GM18517 (cell line): ENCODE results near the gene SMARCA4.

ENCODE experiments used
- ATAC-seq: cut with Tn5 transposase; IDR thresholded peaks from one replicate; pipeline ENCODE4 v1.9.1; 2021; ENCODE audit warnings: mild to moderate bottlenecking, moderate library complexity; ENCODE audit not compliant: unreplicated experiment

Gene SMARCA4

GRCh38 chr19:11007385-11007784 lies 46.6 kb downstream of the SMARCA4 start:
- no peak for ATAC-seq

GRCh38 chr19:11007962-11008532 lies 47.2 kb downstream of the SMARCA4 start:
- ATAC-seq = no peak

- no peak for ATAC-seq
Observed at GRCh38 chr19:11010041-11010440, 49.2 kb downstream of the SMARCA4 start.

GRCh38 chr19:11012507-11012906 lies 51.7 kb downstream of the SMARCA4 start:
- no peak for ATAC-seq

GRCh38 chr19:11013771-11014170 lies 52.9 kb downstream of the SMARCA4 start:
- ATAC-seq = no peak

GRCh38 chr19:11014403-11014911 lies 53.6 kb downstream of the SMARCA4 start:
- no peak for ATAC-seq

GRCh38 chr19:11016631-11017030 lies 55.8 kb downstream of the SMARCA4 start:
- ATAC-seq = no peak

- ATAC-seq = no peak
Observed at GRCh38 chr19:11017275-11018035, 56.6 kb downstream of the SMARCA4 start.

GRCh38 chr19:11018179-11018578 lies 57.3 kb downstream of the SMARCA4 start:
- ATAC-seq = no peak

- ATAC-seq = no peak
Observed at GRCh38 chr19:11018763-11019162, 57.9 kb downstream of the SMARCA4 start.

GRCh38 chr19:11019262-11019661 lies 58.4 kb downstream of the SMARCA4 start:
- ATAC-seq = no peak

GRCh38 chr19:11019824-11020223 lies 59.0 kb downstream of the SMARCA4 start:
- no peak for ATAC-seq

GRCh38 chr19:11020423-11020822 lies 59.6 kb downstream of the SMARCA4 start:
- no peak for ATAC-seq

- ATAC-seq = no peak
Observed at GRCh38 chr19:11020982-11021759, 60.3 kb downstream of the SMARCA4 start.

GRCh38 chr19:11021760-11022144 lies 60.9 kb downstream of the SMARCA4 start:
- no peak for ATAC-seq

GRCh38 chr19:11023016-11023415 lies 62.2 kb downstream of the SMARCA4 start:
- ATAC-seq = no peak

- ATAC-seq = no peak
Observed at GRCh38 chr19:11023710-11024109, 62.9 kb downstream of the SMARCA4 start.

GRCh38 chr19:11024259-11024658 lies 63.4 kb downstream of the SMARCA4 start:
- ATAC-seq = no peak

- ATAC-seq = no peak
Observed at GRCh38 chr19:11025006-11025405, 64.2 kb downstream of the SMARCA4 start.

- no peak for ATAC-seq
Observed at GRCh38 chr19:11025445-11025844, 64.6 kb downstream of the SMARCA4 start.

- ATAC-seq = no peak
Observed at GRCh38 chr19:11025997-11026396, 65.2 kb downstream of the SMARCA4 start.

GRCh38 chr19:11027381-11027780 lies 66.6 kb downstream of the SMARCA4 start:
- ATAC-seq = no peak
